ENCODE results near the gene GRHL3. TPM values are rescaled to one million over a fixed set of nuclear protein-coding genes. Genes with fewer than 3 reads are reported as not detected.

Gene GRHL3
- total and polyA plus RNA-seq, 2 donors (not counting 3 experiments of a cell fraction or from before 2014, with no cell fraction given), result not detected

DNA sequence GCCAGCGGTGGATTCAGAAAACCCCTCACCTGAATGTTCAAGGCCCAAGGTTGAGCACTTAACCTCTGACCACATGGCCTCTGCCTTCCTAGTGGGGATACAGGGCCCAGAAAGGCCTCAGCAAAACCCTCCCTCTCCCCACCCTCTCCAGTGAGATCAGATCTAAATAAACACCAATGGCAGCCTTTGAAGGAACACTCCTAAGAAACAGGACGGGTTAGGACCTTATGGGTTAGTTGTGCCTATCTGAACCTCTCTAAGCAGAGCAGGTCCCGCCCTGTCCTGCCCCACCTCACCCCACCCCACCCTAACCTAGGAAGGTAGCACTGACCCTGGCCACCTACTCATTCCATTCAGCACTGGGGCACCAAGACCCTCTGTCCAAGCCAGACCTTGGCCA lies 7.9 kb upstream of the GRHL3 start:
- Histone ChIP-seq H3K9me3 (replicated peaks; ENCODE audit: control insufficient read depth, insufficient read depth, low read length) (no peaks in the 10 kb centered on the region), H3K4me3 (replicated peaks in 1 of 3; ENCODE audit: insufficient read depth in 1 of 3, low read depth in 1 of 3, low read length in 3 of 3) (no peak overlapping the region), H3K27me3 (ENCODE audit: control insufficient read depth in 2 of 2, insufficient read depth in 2 of 2, low read length in 2 of 2) (peaks cover 7 to 9% of the 10 kb centered on the region in 2 experiments), H3K4me2 (ENCODE audit: insufficient read depth, low read length) (no peak overlapping the region), H3K9me1 (replicated peaks; ENCODE audit: control insufficient read depth, extremely low read depth, insufficient read depth, low read length) (no peaks in the 10 kb centered on the region), H4K20me1 (replicated peaks; ENCODE audit: control insufficient read depth, extremely low read depth, insufficient read depth, low read length) (no peaks in the 10 kb centered on the region), H3K79me2 (ENCODE audit: control insufficient read depth, insufficient read depth, low read length) (no peaks in the 10 kb centered on the region), H2AFZ (ENCODE audit: low read depth, low read length) (no peak overlapping the region), H3K4me1 (ENCODE audit: control insufficient read depth, extremely low read depth, insufficient read depth, low read length) (no peaks in the 10 kb centered on the region), H3K27ac (ENCODE audit: insufficient read depth, low read depth, low read length) (no peak overlapping the region), H3K9ac (replicated peaks; ENCODE audit: extremely low read depth, insufficient read depth, low read length) (no peak overlapping the region), H3K36me3 (ENCODE audit: control insufficient read depth in 2 of 2, extremely low read depth in 1 of 2, insufficient read depth in 2 of 2, low read length in 2 of 2) (no peaks in the 10 kb centered on the region)
- dilution Hi-C loops (cut with MboI; ENCODE audit: extremely low pct_ligation_motif_present, low sequenced_read_pairs), result no loop called here
- FAIRE-seq (no peak), DNase-seq (ENCODE audit: low read depth, low spot score) (no peak)
- BruUV-seq (replicated peaks), result no TSS peak
- TF ChIP-seq EZH2 (IDR thresholded peaks at IDR 0.05; ENCODE audit: borderline replicate concordance, low read depth, low read length, severe bottlenecking) (no peak), JUN (IDR thresholded peaks at IDR 0.05; ENCODE audit: borderline replicate concordance, insufficient read depth, insufficient read length, low read depth) (no peak), FOS (IDR thresholded peaks at IDR 0.05; ENCODE audit: borderline replicate concordance, insufficient read depth, low read length) (no peak), MYC (IDR thresholded peaks at IDR 0.05; ENCODE audit: low read depth, low read length) (no peak), POLR2A (IDR thresholded peaks at IDR 0.05; ENCODE audit: low read depth, low read length) (no peak), GATA2 (IDR thresholded peaks at IDR 0.05; ENCODE audit: insufficient read depth, insufficient read length, low read depth, low read length) (no peak), POLR2AphosphoS5 (IDR thresholded peaks at IDR 0.05; ENCODE audit: insufficient read depth, low read depth, low read length) (no peak)
- TF ChIP-seq, protein P1, sequence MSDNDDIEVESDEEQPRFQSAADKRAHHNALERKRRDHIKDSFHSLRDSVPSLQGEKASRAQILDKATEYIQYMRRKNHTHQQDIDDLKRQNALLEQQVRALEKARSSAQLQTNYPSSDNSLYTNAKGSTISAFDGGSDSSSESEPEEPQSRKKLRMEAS (IDR thresholded peaks at IDR 0.05; ENCODE audit: insufficient read depth, insufficient read length), result no peak
- TF ChIP-seq, protein P2, sequence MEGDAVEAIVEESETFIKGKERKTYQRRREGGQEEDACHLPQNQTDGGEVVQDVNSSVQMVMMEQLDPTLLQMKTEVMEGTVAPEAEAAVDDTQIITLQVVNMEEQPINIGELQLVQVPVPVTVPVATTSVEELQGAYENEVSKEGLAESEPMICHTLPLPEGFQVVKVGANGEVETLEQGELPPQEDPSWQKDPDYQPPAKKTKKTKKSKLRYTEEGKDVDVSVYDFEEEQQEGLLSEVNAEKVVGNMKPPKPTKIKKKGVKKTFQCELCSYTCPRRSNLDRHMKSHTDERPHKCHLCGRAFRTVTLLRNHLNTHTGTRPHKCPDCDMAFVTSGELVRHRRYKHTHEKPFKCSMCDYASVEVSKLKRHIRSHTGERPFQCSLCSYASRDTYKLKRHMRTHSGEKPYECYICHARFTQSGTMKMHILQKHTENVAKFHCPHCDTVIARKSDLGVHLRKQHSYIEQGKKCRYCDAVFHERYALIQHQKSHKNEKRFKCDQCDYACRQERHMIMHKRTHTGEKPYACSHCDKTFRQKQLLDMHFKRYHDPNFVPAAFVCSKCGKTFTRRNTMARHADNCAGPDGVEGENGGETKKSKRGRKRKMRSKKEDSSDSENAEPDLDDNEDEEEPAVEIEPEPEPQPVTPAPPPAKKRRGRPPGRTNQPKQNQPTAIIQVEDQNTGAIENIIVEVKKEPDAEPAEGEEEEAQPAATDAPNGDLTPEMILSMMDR (IDR thresholded peaks at IDR 0.05; ENCODE audit: extremely low read depth in 1 of 2, insufficient read depth in 1 of 2, low read depth in 1 of 2, low read length in 2 of 2), result no peak
- ChIA-PET POLR2A (no interaction called here), CTCF (no interaction called here)
- intact Hi-C loops (cut with micrococcal nuclease), result no loop called here
